A549 (cell line): ENCODE results near the gene GNPAT.

Source experiments
- CEBPB ChIP-seq, 2 experiments: fragments of >200 bp in 1 of 2; sonication (Bioruptor Twin) in 1 of 2; formaldehyde crosslinking in 1 of 2; IDR thresholded peaks; 2 replicates each; pipeline ENCODE4 v1.6.1; 2012 to 2016
- CTCF ChIP-seq: fragments of >200 bp; sonication (Bioruptor Twin); formaldehyde crosslinking; IDR thresholded peaks from 3 replicates; pipeline ENCODE4 v1.5.1; 2016
- EP300 ChIP-seq, 2 experiments: fragments of >200 bp; sonication (Bioruptor Twin); formaldehyde crosslinking; IDR thresholded peaks; 2 replicates in 1 of 2; 3 replicates in 1 of 2; pipeline ENCODE4 v1.6.1; 2016 to 2017
- GATA3 ChIP-seq: IDR thresholded peaks from 2 replicates; pipeline ENCODE4 v1.6.1; 2012; ENCODE audit warnings: borderline replicate concordance
- MAX ChIP-seq: IDR thresholded peaks from 2 replicates; pipeline ENCODE4 v1.6.1; 2012
- PBX3 ChIP-seq: IDR thresholded peaks from 2 replicates; pipeline ENCODE4 v1.6.1; 2012
- POLR2A ChIP-seq: IDR thresholded peaks from 2 replicates; pipeline ENCODE4 v1.6.1; 2012; ENCODE audit warnings: mild to moderate bottlenecking, low read length
- POLR2AphosphoS2 ChIP-seq: conservative IDR thresholded peaks from 2 replicates; pipeline ENCODE4 v1.6.1; 2012; ENCODE audit warnings: low read length, improper control_type of control experiment, inconsistent platforms
- REST ChIP-seq: fragments of 200-600 bp; sonication (generic); IDR thresholded peaks from 2 replicates; pipeline ENCODE4 v1.6.1; 2016; ENCODE audit warnings: antibody characterized with exemption, mild to moderate bottlenecking, moderate library complexity
- RNF2 ChIP-seq: fragments of 200-600 bp; sonication (generic); IDR thresholded peaks from 2 replicates; pipeline ENCODE4 v1.6.1; 2016; ENCODE audit warnings: low read depth, mild to moderate bottlenecking, antibody characterized with exemption, moderate library complexity, borderline replicate concordance
- SMC3 ChIP-seq: fragments of >200 bp; sonication (Bioruptor Twin); formaldehyde crosslinking; IDR thresholded peaks from 3 replicates; pipeline ENCODE4 v1.6.1; 2018; ENCODE audit warnings: inconsistent platforms

- no peak for TF ChIP-seq CEBPB (IDR thresholded peaks at IDR 0.05)
- no peak for TF ChIP-seq CTCF
- no peak for TF ChIP-seq MAX
- TF ChIP-seq RNF2, result no peak
- TF ChIP-seq REST, result no peak
- no peak for TF ChIP-seq GATA3
- TF ChIP-seq POLR2A, result no peak
- no peak for TF ChIP-seq SMC3
- no peak for TF ChIP-seq POLR2AphosphoS2
- no peak for TF ChIP-seq EP300 (IDR thresholded peaks at IDR 0.05)
- no peak for TF ChIP-seq PBX3
Measured at GRCh38 chr1:231311720-231312431, 70.9 kb downstream of the GNPAT start.
